ENCODE data around the gene ING2. TPM values are rescaled to one million over a fixed set of nuclear protein-coding genes. Genes with fewer than 3 reads are reported as not detected.

Gene ING2
- total and polyA plus RNA-seq, 2 of the 8 experiments (the other 6 are each of a cell fraction or from before 2014, with no cell fraction given): 5.1 to 16.1 TPM

DNA sequence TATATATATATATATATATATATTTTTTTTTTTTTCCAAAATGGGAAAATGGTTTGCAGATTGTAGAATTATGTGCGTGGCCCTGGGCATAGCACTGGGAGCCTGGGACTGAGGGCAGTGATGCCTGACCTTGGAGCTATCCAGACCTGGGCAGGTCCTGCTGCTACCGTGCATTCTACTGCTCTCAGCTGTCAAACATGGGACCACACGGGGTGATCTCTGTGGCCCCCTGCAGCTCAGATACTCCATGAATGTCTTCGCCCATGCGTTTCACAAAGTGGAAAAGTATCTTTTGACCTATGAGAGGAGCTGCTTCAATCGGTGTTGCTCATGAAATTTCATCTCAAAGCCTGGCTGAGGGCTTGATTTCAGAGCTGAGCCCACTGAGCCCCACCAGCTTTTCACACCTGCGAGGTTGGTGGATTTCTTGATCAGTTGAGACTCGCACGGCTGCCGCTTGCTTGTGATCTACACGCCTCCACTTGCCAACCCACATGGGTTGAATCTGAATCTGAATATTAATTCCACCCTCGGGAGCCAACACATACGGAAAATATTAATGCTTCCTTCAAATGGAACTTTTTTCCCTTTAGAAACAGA is 35.7 kb downstream of the ING2 start:
- no peak for DNase-seq (ENCODE audit: low read depth in 1 of 2, low spot score in 2 of 2)
- WGBS, 2 experiments (ENCODE audit: extremely low coverage in 1 of 2, insufficient coverage in 1 of 2, insufficient read length in 1 of 2, insufficient replicate concordance in 2 of 2, low coverage in 1 of 2, low lambda C conversion rate in 2 of 2, missing lambda C conversion rate in 1 of 2): 82% methylated on average over 13 of the region's 13 CpGs; no CpG with 5 or more reads in 1 of the 2 experiments
- Histone ChIP-seq H2BK120ac (replicated peaks; ENCODE audit: low read depth, low read length) (no peak overlapping the region), H4K5ac (ENCODE audit: insufficient read length, low read depth, low read length) (no peak overlapping the region), H3K18ac (ENCODE audit: extremely low read depth, low read length) (no peak overlapping the region; the same call in 1 of the 2 replicates), H4K91ac (replicated peaks; ENCODE audit: insufficient read length, low read length) (no peak overlapping the region), H3K36me3 (ENCODE audit: control insufficient read depth in 2 of 4, insufficient read depth in 4 of 4, low read length in 3 of 4) (no peaks in the 10 kb centered on the region), H3K9ac (replicated peaks in 1 of 4; ENCODE audit: extremely low read depth in 1 of 4, low read depth in 3 of 4, low read length in 3 of 4) (no peak overlapping the region), H3K4me2 (ENCODE audit: insufficient read depth in 1 of 2, low read depth in 2 of 2, low read length in 2 of 2) (no peak overlapping the region; a peak in 1 of 4 replicates), H2BK5ac (ENCODE audit: low read depth, low read length) (no peak overlapping the region; the same call in 1 of the 2 replicates), H2BK12ac (ENCODE audit: low read depth, low read length) (no peak overlapping the region), H2BK15ac (ENCODE audit: low read length) (no peak overlapping the region), H2BK20ac (ENCODE audit: low read length) (no peak overlapping the region), H3K9me3 (ENCODE audit: insufficient read depth in 2 of 2, low read depth in 1 of 2, low read length in 1 of 2) (peaks cover 0 to 4% of the 10 kb centered on the region in 2 experiments; a peak in 1 of 4 replicates), H4K8ac (ENCODE audit: extremely low read depth, insufficient read depth, low read length) (no peak overlapping the region), H3K27ac (ENCODE audit: low read depth, low read length) (no peak overlapping the region), H3K23ac (ENCODE audit: insufficient read length) (no peak overlapping the region), H3K79me1 (ENCODE audit: low read depth, low read length) (no peaks in the 10 kb centered on the region), H3K23me2 (ENCODE audit: low read depth, low read length) (no peaks in the 10 kb centered on the region; the same call in 1 of the 2 replicates), H3K14ac (ENCODE audit: insufficient read length) (no peak overlapping the region), H3K4me3 (ENCODE audit: extremely low read depth in 1 of 4, insufficient read depth in 2 of 4, low read depth in 3 of 4, low read length in 4 of 4) (no peak overlapping the region), H2AFZ (ENCODE audit: low read length) (no peak overlapping the region), H3K27me3 (replicated peaks in 1 of 4; ENCODE audit: control insufficient read depth in 3 of 4, extremely low read depth in 1 of 4, insufficient read depth in 3 of 4, low read length in 3 of 4) (no peaks in the 10 kb centered on the region), H3K4me1 (replicated peaks in 1 of 4; ENCODE audit: control insufficient read depth in 3 of 4, insufficient read depth in 4 of 4, low read length in 3 of 4) (peaks cover 0 to 12% (median 4%) of the 10 kb centered on the region in 4 experiments; a peak in 6 of 7 replicates), H4K20me1 (replicated peaks in 1 of 2; ENCODE audit: control insufficient read depth in 1 of 2, insufficient read depth in 2 of 2, low read length in 2 of 2) (no peaks in the 10 kb centered on the region), H3K56ac (replicated peaks; ENCODE audit: insufficient read length, low read depth, low read length) (no peak overlapping the region), H3K4ac (replicated peaks; ENCODE audit: insufficient read length, low read depth, low read length) (no peak overlapping the region), H3K79me2 (ENCODE audit: control insufficient read depth in 1 of 2, insufficient read depth in 2 of 2, low read length in 2 of 2) (no peaks in the 10 kb centered on the region), H2AK5ac (ENCODE audit: low read depth, low read length) (no peak overlapping the region)
- ChIA-PET CTCF (ENCODE audit: partially characterized antibody) (interaction anchor here (0.6 to 2.7 kb wide), 4 partner anchors 11 to 1375 kb away, joined by 4 to 8 read pairs (median 4); no protein-coding TSS in a partner anchor), POLR2A (ENCODE audit: partially characterized antibody) (interaction anchor here (1.0 to 1.1 kb wide), 2 partner anchors 21 to 34 kb away, joined by 3 to 4 read pairs; no protein-coding TSS in a partner anchor)
- TF ChIP-seq POLR2A (IDR thresholded peaks at IDR 0.05; ENCODE audit: control extremely low read depth in 1 of 2, low read depth in 2 of 2, low read length in 2 of 2) (no peak), EP300 (IDR thresholded peaks at IDR 0.05; ENCODE audit: borderline replicate concordance in 1 of 2, low read depth in 2 of 2, low read length in 2 of 2) (no peak), YY1 (IDR thresholded peaks at IDR 0.05; ENCODE audit: low read depth, low read length) (no peak)
- no peak for FAIRE-seq

All from H1 (cell line).